ENCODE measurements around the gene CYP2A6.
A peak's percentile ranks its signal among the peaks of the same experiment; 100 is the strongest.
"Not testable (repeated sequence)": the region's sequence is repeated elsewhere in the genome, so short reads cannot be mapped to it uniquely, and the experiment has no call there.

CYP2A6 gene

DNA sequence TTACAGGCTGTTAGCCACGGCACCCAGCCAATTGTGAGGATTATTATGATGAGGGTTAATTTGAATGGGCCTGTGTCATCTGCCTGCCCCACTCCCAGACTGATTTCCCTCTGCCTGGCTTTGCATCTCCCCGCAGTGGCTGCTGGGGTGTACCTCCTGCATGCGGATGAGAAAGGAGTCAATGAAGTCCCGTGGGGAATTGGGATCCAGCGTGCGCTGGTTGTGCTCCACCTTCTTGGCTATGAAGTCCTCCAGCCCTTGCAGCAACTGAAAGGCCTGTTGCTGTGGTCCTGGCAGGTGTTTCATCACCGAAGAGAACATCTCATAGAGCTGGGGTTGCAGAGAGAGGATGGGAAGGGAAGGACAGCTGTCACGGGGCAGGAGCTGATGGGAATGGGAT is 3.5 kb downstream of the CYP2A6 start:
- DNase-seq (ENCODE audit: low read depth), result not testable (repeated sequence)

DNA sequence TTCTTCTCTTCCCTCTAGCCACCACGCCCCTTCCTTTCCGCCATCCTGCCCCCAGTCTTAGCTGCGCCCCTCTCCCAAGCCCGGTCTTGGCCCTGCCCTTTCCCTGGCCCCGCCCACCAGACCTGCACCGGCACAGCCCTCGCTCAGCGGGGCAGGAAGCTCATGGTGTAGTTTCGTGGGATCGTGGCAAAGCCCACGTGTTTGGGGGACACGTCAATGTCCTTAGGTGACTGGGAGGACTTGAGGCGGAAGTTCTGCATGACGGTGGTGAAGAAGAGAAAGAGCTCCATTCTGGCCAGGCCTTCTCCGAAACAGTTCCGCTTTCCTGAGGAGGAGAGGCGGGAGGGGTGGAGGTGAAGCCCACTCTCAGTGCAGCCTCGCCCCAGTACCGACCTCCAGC is 6.6 kb downstream of the CYP2A6 start:
- peak; percentile 71 for DNase-seq (ENCODE audit: low read depth)

DNA sequence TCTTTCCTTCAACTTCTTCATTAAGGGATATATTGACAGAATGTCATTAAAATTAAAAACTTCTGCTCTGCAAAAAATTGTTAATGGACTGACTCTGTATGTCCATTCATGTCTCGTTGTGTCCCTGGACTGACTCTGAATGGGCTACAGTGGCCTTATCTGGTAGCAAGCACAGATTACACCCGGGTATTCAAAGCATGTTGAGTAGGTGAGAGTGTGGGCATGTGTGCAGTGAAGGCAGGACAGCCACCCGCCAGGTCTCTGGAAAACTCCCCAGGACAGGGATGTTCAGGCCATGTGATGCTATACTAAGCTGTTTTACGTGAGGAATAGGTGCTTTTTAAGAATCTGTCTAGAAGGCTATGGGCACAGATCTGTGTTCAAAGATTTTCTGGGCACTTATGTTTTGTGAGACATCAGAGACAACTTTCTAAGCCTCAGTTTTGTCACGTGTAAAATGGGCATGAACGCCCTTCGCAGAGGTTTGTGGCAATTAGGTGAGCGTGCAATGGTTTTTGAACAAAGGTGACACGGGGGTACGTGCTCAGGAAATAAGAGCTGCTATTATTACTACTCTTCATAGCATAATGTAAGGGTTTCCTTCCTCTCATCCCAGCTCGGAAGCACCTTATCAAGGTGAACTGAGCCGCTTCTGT is 7.1 kb downstream of the CYP2A6 start:
- not testable (repeated sequence) for DNase-seq (ENCODE audit: low read depth)

GRCh38 chr19:40842012-40842411 is 8.2 kb downstream of the CYP2A6 start:
- DNase-seq (ENCODE audit: low read depth), result not testable (repeated sequence)

GRCh38 chr19:40838477-40838876 is 11.8 kb downstream of the CYP2A6 start:
- DNase-seq (ENCODE audit: low read depth), result not testable (repeated sequence)

DNA sequence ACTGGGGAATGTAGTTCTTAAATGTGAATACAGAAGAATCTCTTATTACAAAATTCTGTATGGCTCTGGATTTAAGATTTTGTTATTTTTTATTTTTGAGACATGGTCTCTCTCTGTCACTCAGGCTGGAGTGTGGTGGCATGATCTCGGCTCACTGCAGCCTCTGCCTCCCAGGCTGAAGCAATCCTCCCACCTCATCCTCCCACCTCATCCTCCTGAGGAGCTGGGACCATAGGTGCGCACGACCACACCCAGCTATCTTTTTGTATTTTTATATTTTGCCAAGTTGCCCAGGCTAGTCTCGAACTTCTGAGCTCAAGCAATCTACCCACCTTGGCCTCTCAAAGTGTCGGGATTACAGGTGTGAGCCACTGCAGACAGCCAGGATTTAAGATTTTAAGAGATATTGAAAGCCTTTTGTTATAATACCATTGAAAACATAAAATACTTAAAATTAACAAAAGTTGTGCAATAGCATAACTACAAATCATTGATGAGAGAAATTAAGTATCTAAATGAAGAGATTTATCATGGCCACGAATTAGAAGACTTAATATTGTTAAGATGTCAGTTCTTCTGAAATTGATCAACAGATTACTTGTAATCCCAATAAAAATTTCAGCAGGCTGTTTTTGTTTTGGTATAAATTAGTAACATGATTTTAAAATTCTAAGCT is 13.4 kb downstream of the CYP2A6 start:
- DNase-seq (ENCODE audit: low read depth), result no peak

- DNase-seq (ENCODE audit: low read depth), result not testable (repeated sequence)
These were observed 16.3 kb downstream of the CYP2A6 start for GRCh38 chr19:40833728-40834533.

GRCh38 chr19:40832431-40832790 is 17.8 kb downstream of the CYP2A6 start:
- DNase-seq (ENCODE audit: low read depth), result not testable (repeated sequence)

GRCh38 chr19:40831502-40832430 is 18.5 kb downstream of the CYP2A6 start:
- DNase-seq (ENCODE audit: low read depth), result no peak

- DNase-seq (ENCODE audit: low read depth), result not testable (repeated sequence)
These were observed 19.5 kb downstream of the CYP2A6 start for GRCh38 chr19:40830741-40831140.

DNA sequence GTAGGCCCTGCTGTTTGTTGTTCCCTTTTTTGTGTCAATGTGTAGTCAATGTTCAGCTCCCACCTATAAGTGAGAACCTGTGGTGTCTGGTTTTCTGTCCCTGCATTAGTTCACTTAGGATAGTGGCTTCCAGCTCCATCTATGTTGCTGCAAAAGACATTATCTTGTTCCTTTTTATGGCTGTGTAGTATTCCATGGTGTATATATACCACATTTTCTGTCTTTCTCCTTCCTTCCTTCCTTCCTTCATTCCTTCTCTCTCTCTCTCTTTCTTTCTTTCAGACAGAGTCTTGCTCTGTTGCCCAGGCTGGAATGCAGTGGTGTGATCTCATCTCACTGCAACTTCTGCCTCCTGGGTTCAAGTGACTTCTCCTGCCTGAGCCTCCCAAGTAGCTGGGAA is 21.0 kb downstream of the CYP2A6 start:
- DNase-seq (ENCODE audit: low read depth), result no peak

DNA sequence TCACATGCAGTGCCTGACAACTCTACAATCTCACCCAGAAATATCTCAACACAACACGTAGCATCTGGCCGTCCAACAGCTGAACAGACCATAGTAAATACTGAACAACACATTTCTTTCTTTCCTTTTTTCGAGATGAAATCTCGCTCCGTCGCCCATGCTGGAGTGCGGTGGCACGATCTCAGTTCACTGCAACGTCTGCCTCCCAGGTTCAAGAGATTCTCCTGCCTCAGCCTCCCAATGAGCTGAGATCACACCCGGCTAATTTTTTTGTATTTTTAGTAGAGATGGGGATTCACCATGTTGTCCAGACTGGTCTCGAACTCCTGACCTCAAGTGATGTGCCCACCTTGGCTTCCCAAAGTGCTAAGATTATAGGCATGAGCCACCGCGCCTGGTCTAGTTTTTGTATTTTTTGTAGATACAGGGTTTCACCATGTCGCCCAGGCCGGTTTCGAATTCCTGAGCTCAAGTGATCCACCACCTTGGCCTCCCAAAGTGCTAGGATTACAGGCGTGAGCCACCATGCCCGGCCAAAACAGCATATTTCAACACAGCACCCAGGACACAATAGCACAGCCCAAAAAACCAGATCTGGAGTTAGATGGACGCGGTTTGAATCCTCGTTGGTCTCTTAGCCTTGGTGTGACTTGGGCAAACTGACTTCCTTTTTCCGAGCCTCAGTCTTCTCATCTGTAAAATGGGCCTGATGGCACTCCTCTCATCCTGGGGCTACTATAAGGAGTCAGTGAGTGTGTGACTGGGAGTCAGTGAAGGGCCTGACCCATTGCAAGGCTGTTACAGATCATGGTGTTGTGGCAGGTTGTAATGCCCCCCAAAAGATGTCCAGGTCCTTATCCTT is 22.6 kb downstream of the CYP2A6 start:
- DNase-seq (ENCODE audit: low read depth), result no peak

GRCh38 chr19:40826699-40827385 is 23.4 kb downstream of the CYP2A6 start:
- DNase-seq (ENCODE audit: low read depth), result not testable (repeated sequence)

- not testable (repeated sequence) for DNase-seq (ENCODE audit: low read depth)
These were observed 23.9 kb downstream of the CYP2A6 start for GRCh38 chr19:40826312-40826698.

DNA sequence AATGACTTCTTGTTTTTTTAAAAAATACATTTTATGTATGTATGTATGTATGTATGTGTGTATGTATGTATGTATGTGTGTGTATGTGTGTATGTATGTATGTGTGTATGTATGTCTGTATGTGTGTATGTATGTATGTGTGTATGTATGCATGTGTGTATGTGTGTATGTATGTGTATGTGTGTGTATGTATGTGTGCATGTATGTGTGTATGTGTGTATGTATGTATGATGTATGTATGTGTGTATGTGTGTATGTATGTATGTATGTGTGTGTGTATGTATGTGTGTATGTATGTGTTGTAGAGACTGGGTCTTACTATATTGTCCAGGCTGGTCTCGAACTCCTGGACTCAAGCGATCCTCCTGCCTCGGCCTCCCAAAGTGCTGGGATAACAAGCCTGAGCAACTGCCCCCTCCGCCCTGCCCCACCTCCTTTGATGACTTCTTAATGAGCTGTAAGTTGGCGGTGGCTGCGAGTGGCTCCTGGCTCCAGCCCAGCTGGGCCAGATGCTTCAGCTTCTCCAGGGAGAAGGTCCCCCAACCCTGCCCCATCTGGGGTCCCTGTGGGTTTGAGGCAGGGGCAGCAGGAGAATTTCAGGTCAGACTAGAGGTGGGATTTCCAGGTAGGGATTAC is 24.7 kb downstream of the CYP2A6 start:
- not testable (repeated sequence) for DNase-seq (ENCODE audit: low read depth)

DNA sequence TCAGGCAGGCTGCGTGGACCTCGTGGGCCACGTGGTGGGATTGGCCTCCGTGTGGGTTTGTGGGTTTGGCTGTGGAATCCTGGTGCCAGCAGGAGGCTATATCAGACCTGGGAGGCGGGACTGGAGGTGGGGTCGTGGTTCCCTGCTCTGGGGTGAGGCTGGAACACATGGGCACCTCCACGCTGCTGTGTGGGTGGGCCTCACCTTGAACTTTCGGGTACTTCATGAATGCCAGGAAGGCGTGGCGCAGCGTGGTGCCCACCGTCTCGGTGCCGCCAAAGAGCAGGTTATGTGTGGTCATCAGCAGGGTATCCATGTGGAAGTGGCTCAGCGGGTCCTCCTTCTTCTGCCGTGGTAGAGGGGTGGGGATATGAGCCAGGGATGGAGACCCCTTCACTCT is 25.3 kb downstream of the CYP2A6 start:
- not testable (repeated sequence) for DNase-seq (ENCODE audit: low read depth)

DNA sequence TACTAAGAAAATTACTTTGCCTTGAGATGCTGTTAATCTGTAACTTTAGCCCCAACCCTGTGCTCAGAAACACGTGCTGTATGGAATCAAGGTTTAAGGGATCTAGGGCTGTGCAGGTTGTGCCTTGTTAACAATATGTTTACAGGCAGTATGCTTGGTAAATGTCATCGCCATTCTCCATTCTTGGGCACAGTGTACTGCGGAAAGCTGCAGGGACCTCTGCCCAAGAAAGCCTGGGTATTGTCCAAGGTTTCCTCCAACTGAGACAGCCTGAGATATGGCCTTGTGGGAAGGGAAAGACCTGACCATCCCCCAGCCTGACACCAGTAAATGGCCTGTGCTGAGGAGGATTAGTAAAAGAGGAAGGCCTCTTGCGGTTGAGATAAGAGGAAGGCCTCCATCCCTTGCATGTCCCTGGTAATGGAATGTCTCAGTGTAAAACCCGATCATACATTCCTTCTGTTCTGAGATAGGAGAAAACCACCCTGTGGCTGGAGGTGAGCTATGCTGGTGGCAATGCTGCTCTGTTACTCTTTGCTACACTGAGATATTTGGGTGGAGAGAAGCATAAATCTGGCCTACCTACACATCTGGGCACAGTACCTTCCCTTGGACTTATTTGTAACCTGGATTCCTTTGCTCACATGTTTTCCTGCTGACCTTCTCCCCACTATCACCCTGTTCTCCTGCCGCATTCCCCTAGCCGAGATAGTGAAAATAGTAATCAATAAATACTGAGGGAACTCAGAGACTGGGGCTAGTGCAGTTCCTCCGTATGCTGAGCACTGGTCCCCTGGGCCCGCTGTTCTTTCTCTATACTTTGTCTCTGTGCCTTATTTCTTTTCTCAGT is 27.3 kb downstream of the CYP2A6 start:
- not testable (repeated sequence) for DNase-seq (ENCODE audit: low read depth)

- no peak for DNase-seq (ENCODE audit: low read depth)
These were observed 28.1 kb downstream of the CYP2A6 start for GRCh38 chr19:40822161-40822560.

All from stimulated activated CD4-positive, alpha-beta T cell treated with anti-CD3 and anti-CD28 coated beads, Interleukin-2, amount 100 ng/mL, for 4 hours (primary cell).